Stimulated activated CD8-positive, alpha-beta memory T cell treated with anti-CD3 and anti-CD28 coated beads, Interleukin-7, amount 100 ng/mL, for 48 hours (primary cell): ENCODE data around the gene FAHD2A.
"Not testable (repeated sequence)": the region's sequence is repeated elsewhere in the genome, so short reads cannot be mapped to it uniquely, and the experiment has no call there.

Experiments used
- DNase-seq, 2 donors: peaks; one replicate each; pipeline ENCODE4 v3.0.0-alpha.2; 2020; ENCODE audit warnings: low read depth in 1 of 2; ENCODE audit errors: extremely low read depth in 1 of 2

Gene FAHD2A

DNA sequence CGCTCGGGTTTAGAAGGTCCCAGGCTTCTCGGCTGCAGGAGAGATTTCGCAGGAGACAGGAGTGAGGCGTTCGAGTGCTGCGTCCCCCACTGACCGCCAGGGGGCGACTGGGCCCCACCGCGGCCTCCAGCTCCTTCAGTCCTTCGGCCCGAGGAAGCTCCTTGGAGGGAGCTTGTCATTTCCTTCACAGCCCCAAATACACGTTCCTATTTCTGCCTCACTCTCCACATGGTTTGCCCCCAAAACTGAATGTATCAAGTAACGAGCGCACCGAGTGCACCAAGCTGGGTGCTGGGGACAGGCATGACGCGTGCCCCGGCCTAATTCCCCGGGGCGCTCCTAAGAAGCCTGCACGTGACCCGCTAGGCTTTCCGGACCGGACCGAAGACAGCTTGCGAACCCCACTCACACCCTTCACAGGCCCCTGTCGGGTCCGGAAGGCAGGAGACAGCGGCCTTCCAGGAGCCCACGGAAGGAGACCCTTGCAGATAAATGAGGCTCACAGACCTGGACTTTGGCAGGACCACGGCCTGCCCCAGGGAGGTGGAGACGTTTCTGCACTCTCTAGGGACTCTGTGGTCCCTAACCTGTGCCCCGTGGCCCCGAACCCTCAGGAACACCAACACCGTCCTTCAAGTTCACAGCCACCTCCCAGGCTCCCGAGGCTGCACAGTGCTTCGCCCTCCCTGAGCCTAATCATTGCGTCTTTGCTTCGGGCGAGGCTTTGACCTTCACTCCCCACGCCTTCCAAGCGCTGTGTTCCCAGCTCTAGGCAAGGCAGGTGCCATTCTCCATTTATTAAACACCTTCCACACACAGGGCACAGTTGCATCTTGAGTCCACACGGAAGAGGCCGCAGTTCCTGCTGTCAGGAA lies 13.0 kb upstream of the FAHD2A start:
- peak in 1 of 2 donors; percentile 29 for DNase-seq

DNA sequence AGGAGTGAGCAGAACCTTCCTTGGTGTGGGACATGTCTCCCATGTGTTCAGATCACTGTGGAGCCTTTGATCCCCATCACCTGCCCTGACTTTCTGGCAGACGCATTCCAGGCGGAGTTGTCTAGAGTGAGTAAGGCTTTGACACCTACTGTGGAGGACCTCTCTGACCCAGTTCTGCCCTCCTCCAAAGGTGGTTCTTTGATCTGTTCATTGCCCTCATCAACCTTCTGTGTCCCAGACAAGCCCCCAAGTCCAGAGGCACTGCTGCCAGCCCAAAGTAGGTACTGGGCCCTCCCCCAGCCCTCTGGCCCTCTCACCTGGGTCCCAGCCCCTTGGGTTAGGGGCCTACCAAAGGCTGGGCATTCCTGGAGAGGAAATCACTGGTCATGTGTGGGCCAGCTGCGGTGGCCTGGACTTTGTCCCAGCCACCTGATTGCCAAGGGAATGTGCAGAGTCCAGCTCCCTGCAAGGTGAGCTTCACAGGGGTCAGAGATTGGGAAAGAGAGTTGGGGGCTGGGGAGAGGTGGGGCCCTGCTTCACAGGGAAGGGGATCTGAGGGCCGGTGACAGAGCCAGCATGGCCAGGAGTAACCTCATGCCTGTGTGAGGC lies 12.1 kb upstream of the FAHD2A start:
- no peak for DNase-seq

DNA sequence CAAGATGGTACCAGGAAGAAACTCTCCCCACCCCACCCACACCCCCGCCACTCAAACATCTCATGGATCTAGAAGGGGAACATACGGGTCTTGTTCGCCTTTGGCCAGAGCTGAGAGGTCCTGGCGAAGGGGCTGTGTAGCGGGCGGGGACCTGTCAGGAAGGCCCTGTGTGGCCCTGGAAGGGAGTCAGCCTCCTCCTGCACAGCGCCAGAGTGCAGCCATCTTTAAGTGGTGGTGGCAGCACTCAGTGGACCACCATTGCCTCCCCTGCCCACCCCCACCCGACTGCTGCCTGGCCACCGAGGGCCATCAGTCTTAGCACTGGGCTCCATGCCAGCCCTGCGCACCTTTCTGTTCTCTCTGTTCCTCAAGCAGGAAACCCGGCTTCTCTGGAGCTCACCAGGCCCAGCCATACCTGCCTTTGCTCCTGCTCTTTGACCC lies 11.6 kb upstream of the FAHD2A start:
- DNase-seq, result no peak

DNA sequence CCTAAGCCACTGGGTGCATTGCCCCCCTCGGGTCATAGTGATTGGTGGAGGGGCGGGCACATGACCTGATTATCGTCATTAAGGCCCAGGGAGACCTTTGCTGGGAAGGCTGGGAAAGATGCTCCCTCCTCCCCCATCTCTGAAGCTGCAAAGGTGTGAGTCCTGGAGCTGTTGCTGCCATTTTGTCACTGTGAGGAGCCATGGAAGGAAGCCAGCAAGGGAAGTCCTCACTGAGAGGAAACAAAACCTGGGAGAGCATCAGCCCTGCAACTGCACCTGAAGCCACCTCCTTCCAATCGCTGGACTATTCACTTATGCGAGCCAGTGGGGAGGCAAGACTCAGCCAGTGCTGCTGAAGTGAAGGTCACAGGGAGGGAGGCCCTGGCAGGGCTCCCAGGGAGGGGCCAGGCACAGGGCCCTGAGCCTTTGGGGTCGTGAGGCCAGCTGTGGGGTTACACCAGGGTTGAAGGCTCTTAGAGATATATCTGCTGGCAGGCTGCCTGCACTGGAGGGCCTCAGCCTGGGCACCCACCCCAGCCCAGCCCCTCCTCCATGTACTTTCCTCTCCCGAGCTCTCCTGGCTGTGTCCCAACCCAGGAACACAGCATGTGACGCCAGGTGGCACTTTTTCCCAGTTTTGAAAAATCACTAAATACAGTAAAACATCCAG lies 10.7 kb upstream of the FAHD2A start:
- DNase-seq, result no peak

- no peak for DNase-seq
Observed at GRCh38 chr2:95392320-95392719, 10.2 kb upstream of the FAHD2A start.

DNA sequence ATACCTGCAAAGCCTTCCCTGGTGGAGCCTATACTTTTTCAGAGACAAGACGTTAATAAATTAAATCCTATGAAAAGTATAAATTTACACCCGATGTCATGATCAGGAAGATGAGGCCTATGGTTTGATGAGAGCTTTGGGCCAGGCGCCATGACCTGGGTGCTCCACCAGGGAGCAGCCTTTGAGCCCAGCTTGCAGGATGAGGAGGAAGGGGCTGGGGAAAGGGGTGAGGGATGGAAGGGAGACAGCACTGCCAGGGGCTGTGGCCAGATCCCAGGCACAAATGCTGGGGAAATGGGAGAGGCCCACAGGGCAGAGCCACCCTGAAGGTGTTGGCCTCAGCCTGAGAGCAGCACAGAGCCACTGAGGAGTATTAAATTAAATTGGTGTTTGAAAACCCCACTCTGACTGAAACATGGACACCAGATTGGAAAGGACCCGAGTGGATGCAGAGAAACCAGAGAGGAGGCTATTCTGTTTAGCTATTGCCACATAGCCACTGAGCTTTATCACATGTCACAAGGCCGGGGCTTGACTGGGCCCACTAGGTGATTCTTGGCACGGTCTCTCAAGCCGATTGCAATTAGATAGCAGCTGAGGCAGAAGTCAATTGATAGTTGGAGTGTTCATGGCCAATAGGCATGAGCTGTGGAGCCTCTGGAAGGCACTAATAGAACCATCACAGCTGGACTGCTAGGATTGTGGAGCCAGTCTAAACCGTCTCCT lies 9.6 kb upstream of the FAHD2A start:
- no peak for DNase-seq

DNA sequence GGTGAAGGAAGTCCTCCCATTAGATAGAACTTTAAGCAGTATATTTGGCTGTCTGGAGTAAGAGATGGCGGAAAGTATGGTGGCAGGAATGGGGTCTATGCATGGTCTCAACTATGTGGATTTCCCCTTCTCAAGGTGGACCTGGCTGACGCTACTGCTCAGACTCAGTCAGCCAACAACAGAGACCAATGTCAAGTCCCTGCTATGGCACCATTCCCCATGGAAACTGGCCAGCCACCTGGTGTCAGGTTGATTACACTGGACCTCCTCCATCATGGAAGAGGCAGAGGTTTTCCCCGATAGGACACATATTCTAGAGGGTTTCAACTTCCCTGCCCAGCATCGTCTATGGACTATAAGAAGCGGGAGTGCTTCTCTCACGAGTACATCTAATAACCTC lies 8.6 kb upstream of the FAHD2A start:
- no peak for DNase-seq

DNA sequence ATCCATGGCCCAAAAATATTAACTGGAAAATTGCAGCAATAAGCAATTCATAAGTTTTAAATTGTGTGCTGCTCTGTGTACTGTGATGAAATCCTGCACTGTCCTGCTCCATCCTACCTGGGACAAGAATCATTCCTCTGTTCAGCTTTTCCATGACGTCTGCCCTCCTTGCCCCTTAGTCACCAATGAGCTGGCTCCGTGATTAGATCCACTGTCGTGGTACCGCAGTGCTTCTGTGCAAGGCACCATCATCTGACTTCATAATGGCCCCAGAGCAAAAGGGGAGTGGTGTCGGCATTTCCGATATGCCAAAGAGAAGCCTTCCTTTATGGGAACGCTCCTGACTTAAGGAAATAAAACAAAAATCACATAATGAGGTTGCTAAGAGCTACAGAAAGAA lies 3.4 kb upstream of the FAHD2A start:
- DNase-seq, result no peak

GRCh38 chr2:95401480-95401879 lies 1.0 kb upstream of the FAHD2A start:
- no peak for DNase-seq

GRCh38 chr2:95402004-95402369 lies 521 bp upstream of the FAHD2A start:
- not testable (repeated sequence) for DNase-seq

- peak in 1 of 2 donors; percentile 25 for DNase-seq
Observed at GRCh38 chr2:95403204-95403721, 755 bp downstream of the FAHD2A start.

- not testable (repeated sequence) for DNase-seq
Observed at GRCh38 chr2:95403824-95404223, 1.3 kb downstream of the FAHD2A start.

- DNase-seq, result not testable (repeated sequence)
Observed at GRCh38 chr2:95404676-95405075, 2.2 kb downstream of the FAHD2A start.

- not testable (repeated sequence) for DNase-seq
Observed at GRCh38 chr2:95411239-95411638, 8.7 kb downstream of the FAHD2A start.

DNA sequence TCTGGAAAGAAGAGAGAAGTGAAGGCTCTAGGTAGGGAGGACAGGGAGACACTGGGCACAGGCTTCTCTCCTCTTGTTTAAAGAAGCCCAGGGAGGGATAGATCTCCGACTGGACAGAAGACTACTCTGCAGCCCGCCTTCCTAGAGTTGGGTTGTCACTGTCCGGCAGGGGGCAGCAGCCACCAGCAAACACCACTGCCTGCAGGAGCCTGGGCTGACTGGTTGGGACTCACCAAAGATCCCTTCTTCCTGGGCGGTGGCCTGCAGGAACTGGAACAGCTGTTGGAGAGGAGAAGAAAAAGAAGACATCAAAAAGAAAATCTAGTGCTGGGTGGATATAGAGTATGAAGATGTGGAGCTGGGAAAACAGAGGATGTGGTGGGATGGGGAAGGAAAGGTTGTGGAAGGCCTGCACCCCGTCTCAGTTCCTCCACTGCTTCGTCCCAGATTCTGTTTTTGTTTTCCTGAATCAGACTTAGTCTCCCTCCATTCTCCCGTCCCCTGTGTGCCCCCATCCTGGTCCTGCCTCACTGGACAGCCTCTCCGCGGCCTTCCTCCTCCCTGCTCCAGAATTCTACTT lies 11.6 kb downstream of the FAHD2A start:
- peak in 1 of 2 donors; percentile 31 for DNase-seq

- DNase-seq, result not testable (repeated sequence)
Observed at GRCh38 chr2:95415138-95415537, 12.6 kb downstream of the FAHD2A start.

- DNase-seq, result not testable (repeated sequence)
Observed at GRCh38 chr2:95415561-95415960, 13.1 kb downstream of the FAHD2A start.

DNA sequence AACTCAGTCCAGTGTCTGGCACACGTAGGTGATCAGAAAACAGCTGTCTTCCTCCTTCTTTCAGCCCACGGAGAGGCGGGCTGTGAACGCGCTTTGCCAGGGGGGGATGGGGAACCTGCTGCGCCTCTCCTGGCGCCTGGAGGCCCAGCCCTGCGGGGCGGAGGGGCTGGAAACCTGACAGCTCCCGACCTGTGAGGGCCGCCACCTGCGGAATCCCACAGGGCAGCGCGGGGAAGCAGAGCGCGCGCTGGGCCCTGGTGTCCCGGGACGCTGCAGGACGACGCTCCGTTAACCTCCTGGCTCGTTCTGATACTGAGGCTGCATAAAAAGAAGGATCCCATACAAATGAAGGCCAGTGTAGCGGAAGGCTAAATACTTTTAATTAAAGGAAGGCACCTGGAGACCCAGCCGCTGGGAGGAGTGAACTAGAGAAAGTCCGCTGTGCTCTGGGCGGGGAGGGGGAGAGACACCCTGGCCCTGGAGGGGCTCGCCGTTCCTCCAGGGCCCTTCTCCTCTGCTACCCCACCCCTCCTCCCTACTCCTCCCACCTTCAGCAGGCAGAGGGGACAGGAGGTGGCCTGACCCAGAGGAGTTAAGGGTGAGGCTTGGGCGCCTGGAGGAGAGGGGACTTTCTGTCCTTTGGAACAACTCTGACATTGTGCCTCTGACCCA lies 24.8 kb downstream of the FAHD2A start:
- not testable (repeated sequence) for DNase-seq

- DNase-seq, result not testable (repeated sequence)
Observed at GRCh38 chr2:95429748-95430467, 27.4 kb downstream of the FAHD2A start.
